DND-41 (cell line): ENCODE measurements around the gene GFOD1.

ENCODE experiments used
- ATAC-seq: fragments of 200-7000 bp; cut with Tn5 transposase; 3 replicates; pipeline ENCODE4 v1.9.1; 2021; ENCODE audit warnings: low read depth; ENCODE audit not compliant: insufficient read depth
- DNase-seq: peaks from one replicate; pipeline ENCODE4 v3.0.0-alpha.2; 2020
- H2AFZ ChIP-seq: 2 replicates; pipeline ENCODE4 v1.6.0; 2012; ENCODE audit warnings: low read depth, low read length
- H3K27ac ChIP-seq: 2 replicates; pipeline ENCODE4 v1.5.1; 2012; ENCODE audit warnings: low read length, inconsistent platforms
- H3K27me3 ChIP-seq: fragments of 200-600 bp; sonication (generic); 2 replicates; pipeline ENCODE4 v1.6.0; 2012; ENCODE audit warnings: low read length, mild to moderate bottlenecking, inconsistent platforms; ENCODE audit not compliant: insufficient read depth, poor library complexity
- H3K36me3 ChIP-seq: 2 replicates; pipeline ENCODE4 v1.5.1; 2012; ENCODE audit warnings: low read length, inconsistent platforms; ENCODE audit not compliant: insufficient read depth
- H3K4me1 ChIP-seq: 2 replicates; pipeline ENCODE4 v1.5.1; 2012; ENCODE audit warnings: mild to moderate bottlenecking, low read length; ENCODE audit not compliant: insufficient read depth
- H3K4me2 ChIP-seq: 2 replicates; pipeline ENCODE4 v1.6.0; 2012; ENCODE audit warnings: mild to moderate bottlenecking, moderate library complexity, low read length, inconsistent platforms; ENCODE audit not compliant: insufficient read depth
- H3K4me3 ChIP-seq, 2 experiments: fragments of 200-600 bp in 1 of 2; shearing (Covaris generic) in 1 of 2; 2 replicates each; pipeline ENCODE4 v1.5.1; 2012 to 2016; ENCODE audit warnings: inconsistent platforms in 2 of 2, low read length in 2 of 2, mild to moderate bottlenecking in 2 of 2, low read depth in 1 of 2, moderate library complexity in 1 of 2
- H3K79me2 ChIP-seq: 2 replicates; pipeline ENCODE4 v1.6.0; 2012; ENCODE audit warnings: low read length, inconsistent platforms; ENCODE audit not compliant: insufficient read depth
- H3K9ac ChIP-seq: 2 replicates; pipeline ENCODE4 v1.6.0; 2012; ENCODE audit warnings: low read depth, mild to moderate bottlenecking, inconsistent platforms, low read length, moderate library complexity
- H3K9me3 ChIP-seq: 2 replicates; pipeline ENCODE4 v1.5.1; 2012; ENCODE audit warnings: low read length, moderate library complexity, mild to moderate bottlenecking, inconsistent platforms; ENCODE audit not compliant: insufficient read depth, severe bottlenecking
- H4K20me1 ChIP-seq: 2 replicates; pipeline ENCODE4 v1.6.0; 2012; ENCODE audit warnings: low read length; ENCODE audit not compliant: insufficient read depth
- CTCF ChIP-seq: IDR thresholded peaks from 2 replicates; pipeline ENCODE4 v1.5.1; 2012; ENCODE audit warnings: borderline replicate concordance, low read length, moderate library complexity, mild to moderate bottlenecking; ENCODE audit not compliant: poor library complexity, severe bottlenecking; ENCODE audit errors: extremely low read depth
- EZH2 ChIP-seq: IDR thresholded peaks from 3 replicates; pipeline ENCODE4 v1.6.1; 2012; ENCODE audit warnings: borderline replicate concordance, low read depth, mild to moderate bottlenecking, moderate library complexity, low read length, inconsistent platforms; ENCODE audit not compliant: severe bottlenecking

Gene GFOD1

GRCh38 chr6:13508711-13509705 is 21.6 kb upstream of the GFOD1 start:
- TF ChIP-seq EZH2 (no peak), CTCF (no peak)
- no peak overlapping the region for H2AFZ ChIP-seq
- no peak for ATAC-seq

GRCh38 chr6:13507306-13507860 is 20.0 kb upstream of the GFOD1 start:
- Histone ChIP-seq H3K27me3 (no peaks in the 10 kb centered on the region), H2AFZ (no peak overlapping the region), H3K9ac (no peak overlapping the region), H4K20me1 (no peaks in the 10 kb centered on the region), H3K4me1 (peaks cover 4% of the 10 kb centered on the region; the same call in 1 of the 2 replicates), H3K9me3 (no peaks in the 10 kb centered on the region), H3K4me2 (no peak overlapping the region), H3K27ac (no peak overlapping the region), H3K4me3 (no peak overlapping the region), H3K79me2 (no peaks in the 10 kb centered on the region), H3K36me3 (no peaks in the 10 kb centered on the region)
- ATAC-seq (0 out of 3 replicates have a peak, but pooled peaks have one; percentile 31), DNase-seq (no peak)
- no peak for TF ChIP-seq CTCF

More at GRCh38 chr6:13508711-13509705, 21.6 kb upstream of the GFOD1 start:
- peaks cover 4% of the 10 kb centered on the region; the same call in 1 of the 2 replicates for H3K4me1 ChIP-seq
- H4K20me1 ChIP-seq, result no peaks in the 10 kb centered on the region
- no peaks in the 10 kb centered on the region for H3K36me3 ChIP-seq
- no peak overlapping the region for H3K27ac ChIP-seq
- no peak overlapping the region for H3K9ac ChIP-seq
- DNase-seq, result no peak
- H3K9me3 ChIP-seq, result no peaks in the 10 kb centered on the region
- no peaks in the 10 kb centered on the region for H3K27me3 ChIP-seq
- H3K4me2 ChIP-seq, result no peak overlapping the region
- H3K4me3 ChIP-seq, result no peak overlapping the region
- H3K79me2 ChIP-seq, result no peaks in the 10 kb centered on the region

- Histone ChIP-seq H3K79me2 (no peaks in the 10 kb centered on the region), H3K27me3 (no peaks in the 10 kb centered on the region), H4K20me1 (no peaks in the 10 kb centered on the region), H3K4me1 (peaks cover 4% of the 10 kb centered on the region; the same call in 1 of the 2 replicates), H3K4me3 (no peak overlapping the region), H3K27ac (no peak overlapping the region), H3K9ac (no peak overlapping the region), H3K9me3 (no peaks in the 10 kb centered on the region), H3K36me3 (no peaks in the 10 kb centered on the region), H2AFZ (no peak overlapping the region), H3K4me2 (no peak overlapping the region)
- ATAC-seq (no peak), DNase-seq (no peak)
- TF ChIP-seq CTCF (no peak), EZH2 (no peak)
Observed at GRCh38 chr6:13505345-13505734, 17.9 kb upstream of the GFOD1 start.
